Measurements from ENCODE around the gene CLEC18A. TPM values are rescaled to one million over a fixed set of nuclear protein-coding genes. Genes with fewer than 3 reads are reported as not detected.

The CLEC18A gene
- total RNA-seq, 1 donor from 2014 or later = 3.4 TPM

- no peak overlapping the region for H3K27ac Mint-ChIP-seq (ENCODE audit: unreplicated experiment)
Measured at GRCh38 chr16:69909760-69910159, 41.4 kb upstream of the CLEC18A start.

GRCh38 chr16:69910964-69911363 is 40.2 kb upstream of the CLEC18A start:
- no peak for FAIRE-seq
- H3K27ac Mint-ChIP-seq (ENCODE audit: unreplicated experiment) = no peak overlapping the region
- TF ChIP-seq EZH2 (IDR thresholded peaks at IDR 0.05; ENCODE audit: insufficient read depth, low read length) = no peak
- no peak for TF ChIP-seq CTCF (IDR thresholded peaks at IDR 0.05; ENCODE audit: insufficient read depth, low read depth, low read length)

More at GRCh38 chr16:69909760-69910159, 41.4 kb upstream of the CLEC18A start:
- peaks cover 3% of the 10 kb centered on the region for H3K9me3 Mint-ChIP-seq (ENCODE audit: unreplicated experiment)
- H3K36me3 Mint-ChIP-seq (ENCODE audit: low read depth, unreplicated experiment) = peaks cover 12% of the 10 kb centered on the region
- Histone ChIP-seq H3K79me2 (ENCODE audit: insufficient read depth, low read length) (no peaks in the 10 kb centered on the region), H3K27me3 (ENCODE audit: insufficient read depth, low read length) (no peaks in the 10 kb centered on the region), H3K4me2 (ENCODE audit: low read length) (no peak overlapping the region), H2AFZ (ENCODE audit: low read depth, low read length) (no peak overlapping the region), H4K20me1 (ENCODE audit: insufficient read depth, low read length) (no peaks in the 10 kb centered on the region), H3K9me3 (ENCODE audit: insufficient read depth, low read depth, low read length) (no peaks in the 10 kb centered on the region), H3K4me1 (ENCODE audit: insufficient read depth, low read length) (peaks cover 12% of the 10 kb centered on the region), H3K4me3 (ENCODE audit: insufficient read depth, low read depth, low read length) (no peak overlapping the region), H3K36me3 (ENCODE audit: insufficient read depth, low read length) (peaks cover 3% of the 10 kb centered on the region), H3K27ac (ENCODE audit: low read depth, low read length) (no peak overlapping the region), H3K9ac (ENCODE audit: low read length) (no peak overlapping the region)
- FAIRE-seq (no peak), DNase-seq (ENCODE audit: low read depth) (no peak)
- TF ChIP-seq CTCF (IDR thresholded peaks at IDR 0.05; ENCODE audit: insufficient read depth, low read depth, low read length) (no peak), EZH2 (IDR thresholded peaks at IDR 0.05; ENCODE audit: insufficient read depth, low read length) (no peak)
- no peaks in the 10 kb centered on the region for H3K27me3 Mint-ChIP-seq (ENCODE audit: low read depth, unreplicated experiment)
- H3K4me1 Mint-ChIP-seq (ENCODE audit: low read depth, unreplicated experiment) = peaks cover 12% of the 10 kb centered on the region
- H3K4me3 Mint-ChIP-seq (ENCODE audit: unreplicated experiment) = no peak overlapping the region

GRCh38 chr16:69916462-69916861 is 34.7 kb upstream of the CLEC18A start:
- H3K79me2 ChIP-seq (ENCODE audit: insufficient read depth, low read length) = no peaks in the 10 kb centered on the region
- no peak overlapping the region for H3K27ac ChIP-seq (ENCODE audit: low read depth, low read length)
- TF ChIP-seq EZH2 (IDR thresholded peaks at IDR 0.05; ENCODE audit: insufficient read depth, low read length) (no peak), CTCF (IDR thresholded peaks at IDR 0.05; ENCODE audit: insufficient read depth, low read depth, low read length) (no peak)
- Mint-ChIP-seq H3K27me3 (ENCODE audit: low read depth, unreplicated experiment) (no peaks in the 10 kb centered on the region), H3K9me3 (ENCODE audit: unreplicated experiment) (peaks cover 2% of the 10 kb centered on the region), H3K36me3 (ENCODE audit: low read depth, unreplicated experiment) (peaks cover 10% of the 10 kb centered on the region), H3K4me1 (ENCODE audit: low read depth, unreplicated experiment) (peaks cover 32% of the 10 kb centered on the region), H3K4me3 (ENCODE audit: unreplicated experiment) (no peak overlapping the region), H3K27ac (ENCODE audit: unreplicated experiment) (peak overlapping the region; percentile 60)
- no peaks in the 10 kb centered on the region for H3K9me3 ChIP-seq (ENCODE audit: insufficient read depth, low read depth, low read length)
- no peaks in the 10 kb centered on the region for H3K27me3 ChIP-seq (ENCODE audit: insufficient read depth, low read length)
- H3K36me3 ChIP-seq (ENCODE audit: insufficient read depth, low read length) = no peaks in the 10 kb centered on the region
- H3K4me2 ChIP-seq (ENCODE audit: low read length) = no peak overlapping the region
- no peaks in the 10 kb centered on the region for H4K20me1 ChIP-seq (ENCODE audit: insufficient read depth, low read length)
- no peak overlapping the region for H3K4me3 ChIP-seq (ENCODE audit: insufficient read depth, low read depth, low read length)
- DNase-seq (ENCODE audit: low read depth) (no peak), FAIRE-seq (no peak)
- H2AFZ ChIP-seq (ENCODE audit: low read depth, low read length) = no peak overlapping the region
- H3K4me1 ChIP-seq (ENCODE audit: insufficient read depth, low read length) = peaks cover 16% of the 10 kb centered on the region
- H3K9ac ChIP-seq (ENCODE audit: low read length) = no peak overlapping the region

More at GRCh38 chr16:69910964-69911363, 40.2 kb upstream of the CLEC18A start:
- no peak overlapping the region for H2AFZ ChIP-seq (ENCODE audit: low read depth, low read length)
- H3K9ac ChIP-seq (ENCODE audit: low read length) = no peak overlapping the region
- no peaks in the 10 kb centered on the region for H4K20me1 ChIP-seq (ENCODE audit: insufficient read depth, low read length)
- H3K4me1 Mint-ChIP-seq (ENCODE audit: low read depth, unreplicated experiment) = peaks cover 16% of the 10 kb centered on the region
- peaks cover 12% of the 10 kb centered on the region for H3K4me1 ChIP-seq (ENCODE audit: insufficient read depth, low read length)
- H3K4me3 ChIP-seq (ENCODE audit: insufficient read depth, low read depth, low read length) = no peak overlapping the region
- H3K79me2 ChIP-seq (ENCODE audit: insufficient read depth, low read length) = no peaks in the 10 kb centered on the region
- no peak overlapping the region for H3K4me2 ChIP-seq (ENCODE audit: low read length)
- peak overlapping the region; percentile 17 for H3K4me3 Mint-ChIP-seq (ENCODE audit: unreplicated experiment)
- peaks cover 3% of the 10 kb centered on the region for H3K36me3 ChIP-seq (ENCODE audit: insufficient read depth, low read length)
- peaks cover 14% of the 10 kb centered on the region for H3K36me3 Mint-ChIP-seq (ENCODE audit: low read depth, unreplicated experiment)
- DNase-seq (ENCODE audit: low read depth) = no peak
- no peaks in the 10 kb centered on the region for H3K9me3 ChIP-seq (ENCODE audit: insufficient read depth, low read depth, low read length)
- no peaks in the 10 kb centered on the region for H3K27me3 Mint-ChIP-seq (ENCODE audit: low read depth, unreplicated experiment)
- H3K9me3 Mint-ChIP-seq (ENCODE audit: unreplicated experiment) = peaks cover 3% of the 10 kb centered on the region
- H3K27ac ChIP-seq (ENCODE audit: low read depth, low read length) = no peak overlapping the region
- H3K27me3 ChIP-seq (ENCODE audit: insufficient read depth, low read length) = no peaks in the 10 kb centered on the region
